CD4-positive, alpha-beta T cell treated with Interleukin-10 for 1 hour (primary cell): ENCODE measurements around the gene GLDN.

Experiments
- DNase-seq: peaks from one replicate; pipeline ENCODE4 v3.0.0-alpha.2; 2020

The GLDN gene

GRCh38 chr15:51363383-51363782 is 21.9 kb downstream of the GLDN start:
- DNase-seq, result no peak

- no peak for DNase-seq
Observed at GRCh38 chr15:51365417-51365816, 24.0 kb downstream of the GLDN start.

- DNase-seq, result no peak
Observed at GRCh38 chr15:51366071-51366470, 24.6 kb downstream of the GLDN start.

- no peak for DNase-seq
Observed at GRCh38 chr15:51366920-51367319, 25.5 kb downstream of the GLDN start.

- DNase-seq, result no peak
Observed at GRCh38 chr15:51367322-51367976, 26.0 kb downstream of the GLDN start.

GRCh38 chr15:51368307-51368706 is 26.9 kb downstream of the GLDN start:
- DNase-seq, result no peak

- no peak for DNase-seq
Observed at GRCh38 chr15:51368751-51369450, 27.4 kb downstream of the GLDN start.

GRCh38 chr15:51369451-51369761 is 28.0 kb downstream of the GLDN start:
- DNase-seq, result no peak

- no peak for DNase-seq
Observed at GRCh38 chr15:51371266-51371665, 29.8 kb downstream of the GLDN start.

GRCh38 chr15:51374131-51374530 is 32.7 kb downstream of the GLDN start:
- DNase-seq, result no peak

GRCh38 chr15:51375966-51376640 is 34.6 kb downstream of the GLDN start:
- no peak for DNase-seq

GRCh38 chr15:51377038-51377786 is 35.8 kb downstream of the GLDN start:
- no peak for DNase-seq

- DNase-seq, result no peak
Observed at GRCh38 chr15:51378406-51378805, 37.0 kb downstream of the GLDN start.

GRCh38 chr15:51379390-51379789 is 37.9 kb downstream of the GLDN start:
- DNase-seq, result no peak

- peak; percentile 16 for DNase-seq
Observed at GRCh38 chr15:51380999-51381806, 39.7 kb downstream of the GLDN start.

- no peak for DNase-seq
Observed at GRCh38 chr15:51382787-51383186, 41.3 kb downstream of the GLDN start.

- DNase-seq, result no peak
Observed at GRCh38 chr15:51386029-51386428, 44.6 kb downstream of the GLDN start.

- DNase-seq, result no peak
Observed at GRCh38 chr15:51386486-51386885, 45.0 kb downstream of the GLDN start.

GRCh38 chr15:51386960-51387698 is 45.7 kb downstream of the GLDN start:
- DNase-seq, result no peak

- no peak for DNase-seq
Observed at GRCh38 chr15:51387699-51388041, 46.2 kb downstream of the GLDN start.

- no peak for DNase-seq
Observed at GRCh38 chr15:51388726-51389125, 47.3 kb downstream of the GLDN start.
